ENCODE results near the gene ELF4. TPM values are rescaled to one million over a fixed set of nuclear protein-coding genes. Genes with fewer than 3 reads are reported as not detected.

Gene ELF4
- total RNA-seq, 1 experiment from 2014 or later = 9.0 TPM

DNA sequence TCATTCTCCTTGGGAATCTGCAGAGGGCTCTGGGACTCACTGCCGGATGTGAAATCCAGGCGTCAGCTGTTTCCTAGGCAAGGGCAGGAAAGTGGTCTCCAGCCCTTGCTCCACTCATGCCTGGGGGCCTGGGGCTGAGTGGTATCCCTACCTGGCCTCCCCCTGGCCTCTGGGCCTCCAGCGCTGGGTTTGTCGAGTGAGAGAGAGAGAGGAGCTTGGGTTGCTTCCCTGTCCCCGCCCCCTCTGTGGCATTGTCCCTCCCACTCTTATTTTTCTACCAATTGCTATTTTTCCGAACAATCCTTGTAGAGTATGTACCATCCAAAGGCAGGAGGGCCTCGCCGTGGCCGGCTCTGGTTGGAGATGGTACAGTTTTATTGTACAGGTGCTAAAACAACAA, 53.1 kb downstream of the ELF4 start:
- BruUV-seq (replicated peaks) = no TSS peak
- Histone ChIP-seq H3K4me3 (ENCODE audit: low read depth, low read length, poor library complexity, severe bottlenecking) (no peak overlapping the region), H3K27ac (ENCODE audit: low read depth, low read length, poor library complexity, severe bottlenecking) (no peak overlapping the region), H3K27me3 (replicated peaks; ENCODE audit: insufficient read depth, low read depth, low read length, poor library complexity) (no peaks in the 10 kb centered on the region), H3K36me3 (ENCODE audit: insufficient read depth, low read length, poor library complexity, severe bottlenecking) (peaks cover 4% of the 10 kb centered on the region), H3K9me3 (ENCODE audit: low read depth, low read length, poor library complexity, severe bottlenecking) (no peaks in the 10 kb centered on the region), H3K4me1 (ENCODE audit: insufficient read depth, low read length, poor library complexity, severe bottlenecking) (peaks cover 4% of the 10 kb centered on the region)
- ChIA-PET CTCF (no interaction called here), POLR2A (ENCODE audit: low non-redundant PET) (no interaction called here)
- intact Hi-C loops (cut with micrococcal nuclease; ENCODE audit: unreplicated experiment) = no loop called here
- no peak for DNase-seq (ENCODE audit: low spot score)
- TF ChIP-seq, protein P1, sequence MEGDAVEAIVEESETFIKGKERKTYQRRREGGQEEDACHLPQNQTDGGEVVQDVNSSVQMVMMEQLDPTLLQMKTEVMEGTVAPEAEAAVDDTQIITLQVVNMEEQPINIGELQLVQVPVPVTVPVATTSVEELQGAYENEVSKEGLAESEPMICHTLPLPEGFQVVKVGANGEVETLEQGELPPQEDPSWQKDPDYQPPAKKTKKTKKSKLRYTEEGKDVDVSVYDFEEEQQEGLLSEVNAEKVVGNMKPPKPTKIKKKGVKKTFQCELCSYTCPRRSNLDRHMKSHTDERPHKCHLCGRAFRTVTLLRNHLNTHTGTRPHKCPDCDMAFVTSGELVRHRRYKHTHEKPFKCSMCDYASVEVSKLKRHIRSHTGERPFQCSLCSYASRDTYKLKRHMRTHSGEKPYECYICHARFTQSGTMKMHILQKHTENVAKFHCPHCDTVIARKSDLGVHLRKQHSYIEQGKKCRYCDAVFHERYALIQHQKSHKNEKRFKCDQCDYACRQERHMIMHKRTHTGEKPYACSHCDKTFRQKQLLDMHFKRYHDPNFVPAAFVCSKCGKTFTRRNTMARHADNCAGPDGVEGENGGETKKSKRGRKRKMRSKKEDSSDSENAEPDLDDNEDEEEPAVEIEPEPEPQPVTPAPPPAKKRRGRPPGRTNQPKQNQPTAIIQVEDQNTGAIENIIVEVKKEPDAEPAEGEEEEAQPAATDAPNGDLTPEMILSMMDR (conservative IDR thresholded peaks at IDR 0.05; ENCODE audit: low read depth, low read length) = no peak
- TF ChIP-seq EZH2 (IDR thresholded peaks at IDR 0.05; ENCODE audit: borderline replicate concordance, low read depth, low read length, poor library complexity, severe bottlenecking) = no peak

DNA sequence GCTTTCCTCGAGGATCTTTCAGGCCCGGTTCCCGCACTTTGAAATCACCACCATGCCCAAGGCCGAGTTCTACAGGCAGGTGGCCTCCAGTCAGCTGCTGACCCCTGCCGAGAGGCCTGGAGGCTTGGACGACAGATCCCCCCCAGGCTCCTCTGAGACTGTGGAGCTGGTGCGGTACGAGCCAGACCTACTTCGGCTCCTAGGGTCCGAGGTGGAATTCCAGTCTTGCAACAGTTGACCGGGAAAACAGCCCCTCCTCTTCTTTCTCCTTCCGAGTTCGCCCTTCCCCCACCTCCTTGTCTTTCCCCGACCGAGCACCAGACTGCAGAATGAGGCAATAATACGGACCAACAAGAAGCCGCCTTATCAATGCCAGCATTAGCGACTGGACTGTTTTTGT, 54.4 kb downstream of the ELF4 start:
- POLR2A ChIA-PET (ENCODE audit: low non-redundant PET) = no interaction called here
- intact Hi-C loops (cut with micrococcal nuclease; ENCODE audit: unreplicated experiment) = no loop called here
- CTCF ChIA-PET = no interaction called here
- peaks cover 2% of the 10 kb centered on the region for H3K4me1 ChIP-seq (ENCODE audit: insufficient read depth, low read length, poor library complexity, severe bottlenecking)
- H3K27me3 ChIP-seq (replicated peaks; ENCODE audit: insufficient read depth, low read depth, low read length, poor library complexity) = no peaks in the 10 kb centered on the region
- TF ChIP-seq EZH2 (IDR thresholded peaks at IDR 0.05; ENCODE audit: borderline replicate concordance, low read depth, low read length, poor library complexity, severe bottlenecking) = no peak
- TF ChIP-seq, protein P1 (conservative IDR thresholded peaks at IDR 0.05; ENCODE audit: low read depth, low read length) = no peak
- H3K9me3 ChIP-seq (ENCODE audit: low read depth, low read length, poor library complexity, severe bottlenecking) = no peaks in the 10 kb centered on the region
- BruUV-seq (replicated peaks) = no TSS peak
- no peak for DNase-seq (ENCODE audit: low spot score)
- no peak overlapping the region for H3K27ac ChIP-seq (ENCODE audit: low read depth, low read length, poor library complexity, severe bottlenecking)
- H3K36me3 ChIP-seq (ENCODE audit: insufficient read depth, low read length, poor library complexity, severe bottlenecking) = peaks cover 5% of the 10 kb centered on the region
- H3K4me3 ChIP-seq (ENCODE audit: low read depth, low read length, poor library complexity, severe bottlenecking) = no peak overlapping the region

DNA sequence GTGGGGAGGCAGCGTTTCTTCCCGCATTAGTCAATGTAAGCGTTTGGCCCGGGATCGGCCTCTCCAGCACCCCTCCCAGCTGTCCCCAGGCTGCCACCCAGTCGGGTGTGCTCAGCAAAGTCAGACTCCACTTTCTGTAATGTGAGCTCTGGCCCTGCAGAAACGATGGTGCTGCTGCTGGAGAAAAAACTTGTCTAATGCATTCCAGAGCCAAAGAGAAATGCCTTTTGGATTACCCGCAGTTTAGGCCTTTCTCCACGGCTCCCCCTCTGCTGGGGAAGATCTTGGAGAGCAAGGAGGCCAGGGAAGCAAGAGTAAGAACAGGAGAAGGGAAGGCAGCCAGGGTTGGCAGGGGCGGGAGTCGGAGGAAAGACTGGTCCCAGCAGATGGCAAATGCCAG, 55.2 kb downstream of the ELF4 start:
- H3K27ac ChIP-seq (ENCODE audit: low read depth, low read length, poor library complexity, severe bottlenecking) = no peak overlapping the region
- H3K9me3 ChIP-seq (ENCODE audit: low read depth, low read length, poor library complexity, severe bottlenecking) = no peaks in the 10 kb centered on the region
- no peak for DNase-seq (ENCODE audit: low spot score)
- intact Hi-C loops (cut with micrococcal nuclease; ENCODE audit: unreplicated experiment) = no loop called here
- H3K36me3 ChIP-seq (ENCODE audit: insufficient read depth, low read length, poor library complexity, severe bottlenecking) = peaks cover 5% of the 10 kb centered on the region
- no peaks in the 10 kb centered on the region for H3K4me1 ChIP-seq (ENCODE audit: insufficient read depth, low read length, poor library complexity, severe bottlenecking)
- ChIA-PET CTCF (no interaction called here), POLR2A (ENCODE audit: low non-redundant PET) (no interaction called here)
- BruUV-seq (replicated peaks) = no TSS peak
- no peak overlapping the region for H3K4me3 ChIP-seq (ENCODE audit: low read depth, low read length, poor library complexity, severe bottlenecking)
- no peaks in the 10 kb centered on the region for H3K27me3 ChIP-seq (replicated peaks; ENCODE audit: insufficient read depth, low read depth, low read length, poor library complexity)
- TF ChIP-seq, protein P1 (conservative IDR thresholded peaks at IDR 0.05; ENCODE audit: low read depth, low read length) = no peak
- TF ChIP-seq EZH2 (IDR thresholded peaks at IDR 0.05; ENCODE audit: borderline replicate concordance, low read depth, low read length, poor library complexity, severe bottlenecking) = no peak
